ENCODE data around the gene EPHA1. TPM values are rescaled to one million over a fixed set of nuclear protein-coding genes. Genes with fewer than 3 reads are reported as not detected.

EPHA1 gene
- total RNA-seq, 1 donor: 6.2 TPM

DNA sequence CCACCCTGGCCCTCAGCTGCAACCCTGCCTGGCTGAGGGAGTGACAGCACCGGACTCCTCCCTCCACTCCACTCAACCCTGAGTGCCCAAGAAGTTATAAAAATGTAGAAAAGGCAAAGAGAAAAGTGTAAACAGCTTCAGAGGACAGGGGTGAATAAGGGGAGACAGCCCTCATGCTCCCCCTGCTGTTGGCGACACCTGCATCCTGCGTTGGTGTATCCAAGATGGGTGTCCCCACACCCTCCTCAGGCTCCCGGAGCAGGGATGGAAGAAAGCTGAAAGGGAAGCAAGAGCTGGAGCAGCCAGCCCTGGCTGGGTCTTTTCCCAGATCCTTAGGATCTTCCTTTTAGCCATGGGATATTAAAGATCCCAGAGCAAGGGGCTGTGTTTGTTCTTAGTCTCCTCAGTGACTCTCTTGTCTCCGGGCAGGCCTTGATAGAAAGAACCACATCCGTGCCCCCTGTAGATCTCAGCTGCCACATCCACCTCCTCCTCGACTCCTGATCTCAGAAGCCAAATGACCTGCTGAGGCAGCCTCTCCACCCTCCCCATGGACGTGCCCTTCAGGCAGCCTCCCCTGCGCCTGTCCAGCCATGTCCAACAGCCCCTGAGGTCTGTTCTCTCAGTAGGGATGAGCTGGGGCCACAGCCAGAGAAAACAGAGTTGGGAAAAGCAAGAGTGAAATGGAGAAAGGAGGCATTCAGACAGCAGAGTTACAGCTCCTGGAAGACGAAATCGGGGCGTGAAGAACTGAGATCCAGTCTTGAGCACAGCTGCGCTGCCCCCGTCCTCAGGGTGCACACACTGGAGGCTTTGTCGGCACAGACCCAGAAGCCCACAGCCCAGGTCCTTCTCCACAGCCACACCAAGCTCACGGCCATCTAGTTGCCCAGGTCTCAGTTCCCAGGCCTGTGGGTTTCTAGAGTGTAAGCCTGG lies 52.9 kb downstream of the EPHA1 start:
- DNase-seq (ENCODE audit: low read depth in 2 of 3, low spot score in 2 of 3): no peak

DNA sequence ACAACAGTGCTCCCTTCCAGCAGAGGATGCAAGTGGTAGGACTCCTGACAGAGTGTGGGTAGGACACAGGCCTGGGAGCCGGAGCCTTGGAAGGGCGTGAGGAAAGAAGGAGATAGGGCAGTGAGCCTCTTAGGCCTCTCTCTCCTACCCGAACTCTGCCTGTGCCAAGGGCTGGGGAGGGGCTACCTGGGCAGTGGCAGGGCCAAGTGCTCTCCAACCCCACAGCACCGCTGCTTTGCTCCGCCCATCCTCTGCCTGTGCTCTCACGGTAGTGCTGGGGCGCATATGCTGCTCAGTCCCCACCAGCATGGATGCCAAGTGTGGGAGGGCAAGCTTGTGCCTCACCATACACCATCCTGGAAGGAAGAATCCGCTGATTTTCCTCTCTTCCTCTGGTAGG lies 53.7 kb downstream of the EPHA1 start:
- DNase-seq (ENCODE audit: low read depth in 2 of 3, low spot score in 2 of 3): no peak

DNA sequence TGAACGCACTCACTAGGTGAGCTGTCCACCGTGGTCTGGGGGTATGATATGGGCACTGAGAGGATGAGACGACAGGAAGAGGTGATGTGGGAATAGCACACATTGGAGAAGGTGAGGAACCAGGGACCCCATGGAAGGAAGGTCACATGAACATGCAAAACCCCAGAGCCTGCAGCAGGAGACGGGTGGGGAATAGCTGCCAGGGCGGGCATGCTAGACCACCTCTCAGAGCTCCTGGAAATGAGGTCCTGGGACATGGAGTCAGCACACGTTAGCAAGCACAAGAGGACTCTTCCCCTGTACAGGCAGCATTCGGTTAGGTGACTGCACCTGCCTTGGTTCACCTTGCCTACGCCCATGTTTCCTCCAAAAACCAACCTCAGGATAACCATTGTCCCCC lies 54.3 kb downstream of the EPHA1 start:
- DNase-seq (ENCODE audit: low read depth in 2 of 3, low spot score in 2 of 3): no peak

DNA sequence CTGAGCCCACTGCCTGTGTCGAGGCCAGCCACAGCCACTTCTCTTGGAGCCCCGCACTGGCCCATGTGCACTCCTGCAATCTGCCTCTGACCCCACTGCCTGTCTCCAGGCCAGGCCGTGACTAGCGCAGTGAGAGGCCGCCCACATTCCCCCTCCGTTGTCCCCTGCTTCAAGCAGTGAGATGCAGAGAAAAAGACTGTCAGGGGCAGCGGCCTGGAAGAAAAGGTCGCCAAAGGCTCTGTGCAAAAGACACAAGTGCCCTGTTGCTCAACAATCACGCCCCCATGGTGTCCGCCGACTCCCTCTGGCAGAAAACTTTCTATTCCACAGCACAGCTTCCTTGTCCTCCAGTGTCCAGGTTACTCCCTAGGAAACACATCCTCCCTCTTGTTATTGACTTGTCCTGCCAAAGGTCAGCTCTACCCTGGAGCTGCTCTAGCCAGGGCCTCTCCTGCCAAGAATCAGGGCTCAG lies 56.1 kb downstream of the EPHA1 start:
- no peak for DNase-seq (ENCODE audit: low read depth in 2 of 3, low spot score in 2 of 3)

DNA sequence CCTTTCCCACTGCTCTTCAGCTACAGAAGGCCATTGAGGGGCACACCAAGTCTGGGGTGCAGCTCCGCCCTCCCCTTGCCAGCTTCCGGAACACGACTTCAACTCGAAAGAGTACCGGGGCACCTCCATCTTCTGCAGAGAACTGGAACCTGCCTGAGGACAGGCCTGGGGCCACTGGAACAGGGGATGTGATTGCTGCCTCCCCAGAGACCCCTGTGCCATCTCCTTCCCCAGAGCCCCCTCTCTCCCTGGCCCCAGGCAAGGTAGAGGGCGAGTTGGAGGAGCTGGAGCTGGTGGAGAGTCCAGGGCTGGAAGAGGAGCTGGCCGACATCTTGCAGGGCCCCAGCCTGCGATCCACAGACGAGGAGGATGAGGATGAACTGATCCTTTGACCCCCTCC lies 57.1 kb downstream of the EPHA1 start:
- no peak for DNase-seq (ENCODE audit: low read depth in 2 of 3, low spot score in 2 of 3)

DNA sequence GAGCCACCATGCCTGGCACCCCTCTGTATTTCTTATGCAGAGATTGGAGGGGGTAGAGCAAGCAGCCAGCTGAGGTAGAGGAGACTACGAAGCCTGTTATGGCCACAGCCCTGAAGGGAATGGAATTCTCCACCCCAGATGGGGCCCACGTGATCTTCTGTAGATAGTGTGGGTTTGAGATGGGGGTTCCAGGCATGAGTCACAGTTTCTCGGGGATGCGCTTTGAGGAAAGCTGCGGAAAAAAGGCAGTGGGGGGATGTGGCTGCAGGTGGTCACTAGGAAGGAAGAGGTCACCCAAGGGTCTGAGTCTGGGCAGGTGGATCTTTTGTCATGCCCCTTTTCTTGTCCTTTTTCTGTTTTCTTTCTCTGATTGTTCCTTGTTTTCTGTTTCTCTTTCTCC lies 57.6 kb downstream of the EPHA1 start:
- no peak for DNase-seq (ENCODE audit: low read depth in 2 of 3, low spot score in 2 of 3)

DNA sequence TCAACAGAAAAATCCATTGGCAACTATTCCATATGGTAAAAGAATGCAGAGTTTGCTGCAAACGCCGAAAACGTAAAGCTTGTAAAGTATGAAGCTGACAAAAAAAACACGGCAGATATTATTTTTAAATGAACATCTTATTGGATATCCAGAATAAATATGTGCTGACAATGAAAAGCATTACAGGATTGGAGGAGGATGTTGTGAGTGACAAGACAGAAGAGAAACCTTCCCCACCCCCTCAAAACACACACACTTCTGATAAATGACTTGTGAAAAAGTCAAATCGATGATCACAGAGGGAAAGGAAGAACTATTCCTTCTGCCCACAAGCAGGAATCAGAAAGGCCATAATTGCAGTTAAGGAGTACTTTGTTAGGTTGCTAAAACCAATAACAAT lies 60.7 kb downstream of the EPHA1 start:
- no peak for DNase-seq (ENCODE audit: low read depth in 2 of 3, low spot score in 2 of 3)

DNA sequence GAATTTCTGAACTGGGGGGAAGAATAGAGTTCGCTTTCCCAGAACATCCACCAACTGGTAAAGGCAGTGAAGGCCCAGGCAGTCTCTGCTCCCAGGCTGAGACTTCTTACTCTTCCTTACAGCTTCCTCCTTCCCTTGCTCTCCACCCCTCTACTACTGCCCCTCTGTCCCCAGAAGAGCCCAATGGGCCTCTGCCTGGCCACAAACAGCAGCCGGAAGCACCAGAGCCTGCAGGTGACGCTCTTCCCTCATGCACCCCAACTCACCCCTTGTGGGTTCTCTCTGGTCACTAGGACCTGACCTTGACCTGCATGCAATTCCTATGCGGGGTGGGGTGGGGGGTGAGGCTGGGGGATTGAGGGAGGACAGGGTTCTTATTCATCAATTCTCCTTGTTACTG lies 62.6 kb downstream of the EPHA1 start:
- no peak for DNase-seq (ENCODE audit: low read depth in 2 of 3, low spot score in 2 of 3)

DNA sequence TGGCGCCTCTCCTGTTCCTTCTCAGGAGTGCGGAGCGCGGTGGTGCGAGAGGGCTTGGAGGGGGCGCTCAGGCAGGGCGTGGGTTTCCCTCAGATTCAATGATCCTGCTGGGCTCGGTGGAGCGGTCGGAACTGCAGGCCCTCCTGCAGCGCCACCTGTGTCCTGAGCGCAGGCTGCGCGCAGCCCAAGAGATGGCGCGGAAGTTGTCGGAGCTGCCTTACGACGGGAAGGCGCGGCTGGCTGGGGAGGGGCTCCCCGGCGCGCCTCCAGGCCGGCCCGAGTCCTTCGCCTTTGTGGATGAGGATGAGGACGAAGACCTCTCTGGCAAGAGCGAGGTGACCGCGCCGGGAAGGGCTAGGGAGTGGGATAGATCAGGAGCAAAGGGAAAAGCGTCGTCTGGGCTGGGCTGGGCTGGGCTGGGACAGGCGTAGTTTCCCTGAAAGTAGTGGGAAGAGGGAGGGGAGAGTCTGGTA lies 63.2 kb downstream of the EPHA1 start:
- peak; percentile 49 to 84 (median 80) for DNase-seq (ENCODE audit: low read depth in 2 of 3, low spot score in 2 of 3)

DNA sequence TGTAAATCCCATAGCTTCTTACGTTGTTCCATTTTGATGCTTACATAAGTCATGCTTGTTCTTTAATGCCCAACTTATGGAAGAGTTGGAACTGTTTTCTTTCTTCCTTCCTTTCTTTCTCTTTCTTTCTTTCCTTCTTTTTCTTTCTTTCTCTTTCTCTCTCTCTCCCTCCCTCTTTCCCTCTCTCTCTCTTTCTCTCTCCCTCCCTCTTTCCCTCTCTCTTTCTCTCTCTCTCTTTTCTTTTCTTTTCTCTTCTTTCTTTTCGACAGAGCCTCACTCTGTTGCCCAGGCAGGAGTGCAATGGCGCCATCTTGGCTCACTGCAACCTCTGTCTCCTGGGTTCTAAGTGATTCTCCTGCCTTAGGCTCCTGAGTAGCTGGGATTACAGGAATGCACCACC lies 65.1 kb downstream of the EPHA1 start:
- DNase-seq (ENCODE audit: low read depth in 2 of 3, low spot score in 2 of 3): no peak

DNA sequence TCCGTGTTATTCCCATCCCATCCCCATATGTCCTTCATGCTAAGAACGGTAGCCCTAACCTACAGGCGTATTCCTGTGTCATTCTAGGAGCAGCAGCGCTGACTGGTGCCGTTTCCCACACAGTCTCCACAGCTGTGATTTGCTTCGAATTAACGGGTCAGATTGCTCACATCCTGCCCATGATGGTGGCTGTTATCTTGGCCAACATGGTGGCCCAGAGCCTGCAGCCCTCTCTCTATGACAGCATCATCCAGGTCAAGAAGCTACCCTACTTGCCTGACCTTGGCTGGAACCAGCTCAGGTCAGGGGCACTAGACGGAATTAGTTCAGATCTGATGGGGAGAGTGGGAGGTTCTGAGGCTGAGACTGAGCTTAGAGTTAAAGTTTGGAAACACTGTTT lies 66.8 kb downstream of the EPHA1 start:
- no peak for DNase-seq (ENCODE audit: low read depth in 2 of 3, low spot score in 2 of 3)

Small RNA genes lying within 50 kb of the gene (small RNA-seq; reads per million reads assigned to genes)
- not detected for gene MIR6892

Other genes with a start within 250 kb of the EPHA1 start
- gene TAS2R39, start 225.4 kb downstream of the EPHA1 start, total RNA-seq: not detected
- not detected for gene TAS2R40, start 186.8 kb downstream of the EPHA1 start, total RNA-seq
- gene GSTK1, start 145.4 kb downstream of the EPHA1 start, total RNA-seq: 153 TPM
- not detected for gene TMEM139, start 123.9 kb downstream of the EPHA1 start, total RNA-seq
- 64.4 TPM for gene CASP2, start 120.5 kb downstream of the EPHA1 start, total RNA-seq
- gene CLCN1, start 92.7 kb downstream of the EPHA1 start, total RNA-seq: 0.54 TPM
- 0.81 TPM for gene FAM131B, start 46.1 kb downstream of the EPHA1 start, total RNA-seq
- 100 TPM for gene ZYX, start 27.5 kb downstream of the EPHA1 start, total RNA-seq
- 0.27 TPM for gene TAS2R60, start 34.6 kb upstream of the EPHA1 start, total RNA-seq
- gene TAS2R41, start 69.0 kb upstream of the EPHA1 start, total RNA-seq: 1.3 TPM
- gene CTAGE15, start 162.9 kb upstream of the EPHA1 start, total RNA-seq: under 0.01 TPM
- gene TCAF2, start 212.1 kb upstream of the EPHA1 start, total RNA-seq: 6.7 TPM

Data from hematopoietic multipotent progenitor cell (in vitro differentiated cells).